Omental fat pad (tissue), 4 donors: ENCODE results near the gene TEK. TPM values are rescaled to one million over a fixed set of nuclear protein-coding genes. Genes with fewer than 3 reads are reported as not detected.

ENCODE experiments used
- ATAC-seq: fragments of 150-250 bp; one replicate; pipeline ENCODE4 v1.9.1; 2016; ENCODE audit warnings: mild to moderate bottlenecking, moderate library complexity; ENCODE audit not compliant: low FRiP score
- DNase-seq: peaks from one replicate; pipeline ENCODE4 v3.0.0-alpha.2; 2019; ENCODE audit warnings: low spot score
- CTCF ChIP-seq, 3 donors: fragments of 450-650 bp; IDR thresholded peaks; one replicate each; pipeline ENCODE4 v1.5.1; 2016 to 2017; ENCODE audit warnings: antibody characterized with exemption in 3 of 3, mild to moderate bottlenecking in 3 of 3, moderate library complexity in 2 of 3
- total RNA-seq, 4 donors: library from RNA; depleted of rRNA; stranded (reverse); fragments of >200 nt; gene quantifications; one replicate each; pipeline ENCODE4 v1.1.0, GENCODE V29; 2016

The TEK gene
- total RNA-seq, 4 donors from 2014 or later: 12.8 to 65.6 (median 28.4) TPM

GRCh38 chr9:27154908-27155307 lies 45.9 kb downstream of the TEK start:
- DNase-seq: no peak
- no peak for TF ChIP-seq CTCF (IDR thresholded peaks at IDR 0.05)
- ATAC-seq: no peak

- DNase-seq (no peak), ATAC-seq (no peak)
- TF ChIP-seq CTCF (IDR thresholded peaks at IDR 0.05): no peak
Measured at GRCh38 chr9:27157097-27157496, 48.1 kb downstream of the TEK start.

- DNase-seq: no peak
- ATAC-seq: no peak
- TF ChIP-seq CTCF (IDR thresholded peaks at IDR 0.05): no peak
Measured at GRCh38 chr9:27157736-27158135, 48.7 kb downstream of the TEK start.

- DNase-seq: no peak
- no peak for TF ChIP-seq CTCF (IDR thresholded peaks at IDR 0.05)
- ATAC-seq: no peak
Measured at GRCh38 chr9:27160636-27161035, 51.6 kb downstream of the TEK start.

GRCh38 chr9:27162045-27162444 lies 53.0 kb downstream of the TEK start:
- DNase-seq (no peak), ATAC-seq (no peak)
- no peak for TF ChIP-seq CTCF (IDR thresholded peaks at IDR 0.05)

GRCh38 chr9:27165068-27165467 lies 56.0 kb downstream of the TEK start:
- no peak for TF ChIP-seq CTCF (IDR thresholded peaks at IDR 0.05)
- DNase-seq (no peak), ATAC-seq (no peak)

GRCh38 chr9:27165670-27166069 lies 56.6 kb downstream of the TEK start:
- no peak for TF ChIP-seq CTCF (IDR thresholded peaks at IDR 0.05)

More at GRCh38 chr9:27165670-27166069, 56.6 kb downstream of the TEK start:
- ATAC-seq: no peak
- no peak for DNase-seq
